ENCODE measurements around the gene USP15.
"Not testable (repeated sequence)": the region's sequence is repeated elsewhere in the genome, so short reads cannot be mapped to it uniquely, and the experiment has no call there.

Gene USP15

DNA sequence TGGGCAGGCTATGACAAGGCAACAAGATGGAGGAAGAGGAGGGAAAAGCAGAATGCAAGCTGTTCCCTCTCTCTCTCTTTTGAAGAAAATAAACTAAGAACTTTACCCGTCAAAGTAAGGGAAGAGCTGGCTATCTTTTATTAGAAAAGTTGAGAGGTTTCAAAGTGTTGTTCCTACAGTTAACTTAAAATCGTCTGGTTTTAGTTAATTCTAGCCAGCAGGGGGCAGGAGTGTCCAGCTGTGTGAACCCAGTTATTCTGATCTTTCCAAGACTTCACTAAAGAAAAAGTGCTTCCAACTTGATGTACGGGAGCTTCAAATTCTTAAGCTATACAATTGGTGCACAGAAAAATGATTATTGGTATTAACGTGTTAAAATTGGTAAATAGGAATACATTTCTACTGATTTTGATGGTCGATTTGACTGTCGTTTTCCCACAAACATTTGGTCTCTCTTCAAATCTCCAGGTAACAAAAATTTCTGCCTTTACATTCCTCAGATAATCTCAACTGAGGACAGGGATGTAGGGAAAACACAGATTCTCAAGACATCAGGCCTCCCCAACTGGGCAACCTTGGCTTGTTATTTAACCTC, 178.0 kb downstream of the USP15 start:
- H3F3A ChIP-seq (ENCODE audit: insufficient read depth) = no peaks in the 10 kb centered on the region
- no peak overlapping the region for H3K9ac ChIP-seq (ENCODE audit: low read length)
- TF ChIP-seq, protein P1, sequence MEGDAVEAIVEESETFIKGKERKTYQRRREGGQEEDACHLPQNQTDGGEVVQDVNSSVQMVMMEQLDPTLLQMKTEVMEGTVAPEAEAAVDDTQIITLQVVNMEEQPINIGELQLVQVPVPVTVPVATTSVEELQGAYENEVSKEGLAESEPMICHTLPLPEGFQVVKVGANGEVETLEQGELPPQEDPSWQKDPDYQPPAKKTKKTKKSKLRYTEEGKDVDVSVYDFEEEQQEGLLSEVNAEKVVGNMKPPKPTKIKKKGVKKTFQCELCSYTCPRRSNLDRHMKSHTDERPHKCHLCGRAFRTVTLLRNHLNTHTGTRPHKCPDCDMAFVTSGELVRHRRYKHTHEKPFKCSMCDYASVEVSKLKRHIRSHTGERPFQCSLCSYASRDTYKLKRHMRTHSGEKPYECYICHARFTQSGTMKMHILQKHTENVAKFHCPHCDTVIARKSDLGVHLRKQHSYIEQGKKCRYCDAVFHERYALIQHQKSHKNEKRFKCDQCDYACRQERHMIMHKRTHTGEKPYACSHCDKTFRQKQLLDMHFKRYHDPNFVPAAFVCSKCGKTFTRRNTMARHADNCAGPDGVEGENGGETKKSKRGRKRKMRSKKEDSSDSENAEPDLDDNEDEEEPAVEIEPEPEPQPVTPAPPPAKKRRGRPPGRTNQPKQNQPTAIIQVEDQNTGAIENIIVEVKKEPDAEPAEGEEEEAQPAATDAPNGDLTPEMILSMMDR (IDR thresholded peaks at IDR 0.05; ENCODE audit: insufficient read depth, low read length, poor library complexity, severe bottlenecking) = peak; percentile 59
- no peak for TF ChIP-seq EZH2phosphoT487 (conservative IDR thresholded peaks at IDR 0.05; ENCODE audit: low read length)
- no peak overlapping the region for H3K4me3 ChIP-seq (ENCODE audit: insufficient read depth, low read length, poor library complexity, severe bottlenecking)
- H4K20me1 ChIP-seq (ENCODE audit: low read depth, low read length) = no peaks in the 10 kb centered on the region
- no peaks in the 10 kb centered on the region for H3K9me2 ChIP-seq (replicated peaks; ENCODE audit: insufficient read depth, low read length)
- H3K27ac ChIP-seq (ENCODE audit: low read depth, low read length) = no peak overlapping the region
- no peak overlapping the region for H2AFZ ChIP-seq (ENCODE audit: low read depth, low read length, severe bottlenecking)
- no peaks in the 10 kb centered on the region for H3K9me3 ChIP-seq (ENCODE audit: insufficient read depth, low read length)
- H3K36me3 ChIP-seq (ENCODE audit: low read length) = no peaks in the 10 kb centered on the region
- H3K4me2 ChIP-seq (ENCODE audit: low read depth, low read length, poor library complexity, severe bottlenecking) = no peak overlapping the region
- no peaks in the 10 kb centered on the region for H3K79me2 ChIP-seq (ENCODE audit: insufficient read depth, low read length)
- H3K27me3 ChIP-seq (ENCODE audit: low read length) = no peaks in the 10 kb centered on the region

- H3K27me3 ChIP-seq (ENCODE audit: low read length) = no peaks in the 10 kb centered on the region
- H3K36me3 ChIP-seq (ENCODE audit: low read length) = no peaks in the 10 kb centered on the region
- H3K9me3 ChIP-seq (ENCODE audit: insufficient read depth, low read length) = no peaks in the 10 kb centered on the region
- H3K9ac ChIP-seq (ENCODE audit: low read length) = no peak overlapping the region
- H3K4me2 ChIP-seq (ENCODE audit: low read depth, low read length, poor library complexity, severe bottlenecking) = no peak overlapping the region
- no peak overlapping the region for H3K27ac ChIP-seq (ENCODE audit: low read depth, low read length)
- H3K4me3 ChIP-seq (ENCODE audit: insufficient read depth, low read length, poor library complexity, severe bottlenecking) = no peak overlapping the region
- H3F3A ChIP-seq (ENCODE audit: insufficient read depth) = no peaks in the 10 kb centered on the region
- no peak overlapping the region for H2AFZ ChIP-seq (ENCODE audit: low read depth, low read length, severe bottlenecking)
- no peaks in the 10 kb centered on the region for H3K9me2 ChIP-seq (replicated peaks; ENCODE audit: insufficient read depth, low read length)
- no peaks in the 10 kb centered on the region for H4K20me1 ChIP-seq (ENCODE audit: low read depth, low read length)
- TF ChIP-seq, protein P1 (IDR thresholded peaks at IDR 0.05; ENCODE audit: insufficient read depth, low read length, poor library complexity, severe bottlenecking) = no peak
- TF ChIP-seq EZH2phosphoT487 (conservative IDR thresholded peaks at IDR 0.05; ENCODE audit: low read length) = no peak
- H3K79me2 ChIP-seq (ENCODE audit: insufficient read depth, low read length) = no peaks in the 10 kb centered on the region
These were observed 186.7 kb downstream of the USP15 start for GRCh38 chr12:62446754-62447452.

- Histone ChIP-seq H3K9me3 (ENCODE audit: insufficient read depth, low read length) (no peaks in the 10 kb centered on the region), H3K36me3 (ENCODE audit: low read length) (no peaks in the 10 kb centered on the region), H3K4me2 (ENCODE audit: low read depth, low read length, poor library complexity, severe bottlenecking) (no peak overlapping the region), H3K9ac (ENCODE audit: low read length) (no peak overlapping the region), H3K4me3 (ENCODE audit: insufficient read depth, low read length, poor library complexity, severe bottlenecking) (no peak overlapping the region), H3K27me3 (ENCODE audit: low read length) (no peaks in the 10 kb centered on the region), H2AFZ (ENCODE audit: low read depth, low read length, severe bottlenecking) (no peak overlapping the region), H3K79me2 (ENCODE audit: insufficient read depth, low read length) (no peaks in the 10 kb centered on the region), H3K9me2 (replicated peaks; ENCODE audit: insufficient read depth, low read length) (no peaks in the 10 kb centered on the region), H3F3A (ENCODE audit: insufficient read depth) (no peaks in the 10 kb centered on the region), H3K27ac (ENCODE audit: low read depth, low read length) (no peak overlapping the region), H4K20me1 (ENCODE audit: low read depth, low read length) (no peaks in the 10 kb centered on the region)
- TF ChIP-seq, protein P1 (IDR thresholded peaks at IDR 0.05; ENCODE audit: insufficient read depth, low read length, poor library complexity, severe bottlenecking) = no peak
- TF ChIP-seq EZH2phosphoT487 (conservative IDR thresholded peaks at IDR 0.05; ENCODE audit: low read length) = no peak
These were observed 188.2 kb downstream of the USP15 start for GRCh38 chr12:62448436-62448835.

GRCh38 chr12:62455429-62455828, 195.2 kb downstream of the USP15 start:
- H3K4me3 ChIP-seq (ENCODE audit: insufficient read depth, low read length, poor library complexity, severe bottlenecking); H3K4me2 ChIP-seq (ENCODE audit: low read depth, low read length, poor library complexity, severe bottlenecking); H2AFZ ChIP-seq (ENCODE audit: low read depth, low read length, severe bottlenecking); H3K27me3 ChIP-seq (ENCODE audit: low read length); H3F3A ChIP-seq (ENCODE audit: insufficient read depth); H3K27ac ChIP-seq (ENCODE audit: low read depth, low read length); H3K36me3 ChIP-seq (ENCODE audit: low read length); H4K20me1 ChIP-seq (ENCODE audit: low read depth, low read length); H3K79me2 ChIP-seq (ENCODE audit: insufficient read depth, low read length); H3K9ac ChIP-seq (ENCODE audit: low read length); H3K9me3 ChIP-seq (ENCODE audit: insufficient read depth, low read length); H3K9me2 ChIP-seq (replicated peaks; ENCODE audit: insufficient read depth, low read length): not testable (repeated sequence)
